SK-N-SH (cell line): ENCODE measurements around the gene NPEPL1. TPM values are rescaled to one million over a fixed set of nuclear protein-coding genes. Genes with fewer than 3 reads are reported as not detected.
A peak's percentile ranks its signal among the peaks of the same experiment; 100 is the strongest.

Experiments
- CTCF ChIA-PET: fragments of 300-600, 350-600 bp; formaldehyde crosslinking; extraction: SDS; loops from one replicate; lab custom pipeline; 2021; lab: Yijun Ruan, JAX
- POLR2A ChIA-PET: fragments of 350-600 bp; sonication (Branson Sonifier 250); formaldehyde crosslinking; extraction: SDS; loops from one replicate; lab custom pipeline; 2020; ENCODE audit warnings: antibody characterized with exemption, inconsistent platforms; lab: Yijun Ruan, JAX
- DNase-seq: peaks from one replicate; pipeline ENCODE4 v3.0.0; 2012
- H2AFZ ChIP-seq: fragments of 200-600 bp; sonication (generic); 2 replicates; pipeline ENCODE4 v1.8.1; 2016; ENCODE audit warnings: antibody characterized with exemption, mild to moderate bottlenecking, low read depth
- H3F3A ChIP-seq: fragments of 200-600 bp; sonication (generic); replicated peaks from 2 replicates; pipeline ENCODE3; 2016; ENCODE audit warnings: antibody characterized with exemption, mild to moderate bottlenecking; ENCODE audit not compliant: insufficient read depth
- H3K27ac ChIP-seq, 2 experiments: fragments of 200-500 bp in 1 of 2; fragments of 200-600 bp in 1 of 2; sonication (Bioruptor generic) in 1 of 2; sonication (generic), shearing (Covaris generic) in 1 of 2; 2 replicates each; pipeline versions ENCODE4 v1.5.1 to v1.6.1; 2014 to 2016; ENCODE audit warnings: low read depth in 2 of 2, inconsistent platforms in 1 of 2, low read length in 1 of 2, mild to moderate bottlenecking in 1 of 2, mixed read lengths in 1 of 2
- H3K27me3 ChIP-seq: fragments of 200-600 bp; sonication (generic), shearing (Covaris generic); 2 replicates; pipeline ENCODE4 v1.6.1; 2016; ENCODE audit warnings: mixed run types; ENCODE audit not compliant: insufficient read depth
- H3K36me3 ChIP-seq, 2 experiments: fragments of 200-500 bp in 1 of 2; fragments of 200-600 bp in 1 of 2; sonication (Bioruptor generic) in 1 of 2; sonication (generic) in 1 of 2; replicated peaks in 1 of 2; 2 replicates each; pipeline versions ENCODE3 to v1.5.1; 2014 to 2016; ENCODE audit warnings: low read length in 1 of 2, mild to moderate bottlenecking in 1 of 2; ENCODE audit not compliant: insufficient read depth in 2 of 2, control insufficient read depth in 1 of 2
- H3K4me1 ChIP-seq, 2 experiments: fragments of 200-500 bp in 1 of 2; fragments of 200-600 bp in 1 of 2; sonication (Bioruptor generic) in 1 of 2; sonication (generic), shearing (Covaris generic) in 1 of 2; 2 replicates each; pipeline versions ENCODE4 v1.5.1 to v1.6.1; 2014 to 2016; ENCODE audit warnings: low read depth in 1 of 2, low read length in 1 of 2, mixed run types in 1 of 2; ENCODE audit not compliant: insufficient read depth in 2 of 2, control insufficient read depth in 1 of 2
- H3K4me2 ChIP-seq: fragments of 200-600 bp; sonication (generic), shearing (Covaris generic); 2 replicates; pipeline ENCODE4 v1.6.1; 2017; ENCODE audit warnings: mixed run types
- H3K4me3 ChIP-seq, 2 experiments: fragments of 200-500 bp in 1 of 2; fragments of 200-600 bp in 1 of 2; sonication (Bioruptor generic) in 1 of 2; sonication (generic), shearing (Covaris generic) in 1 of 2; 2 replicates each; pipeline versions ENCODE4 v1.5.1 to v1.8.1; 2014 to 2016; ENCODE audit warnings: low read depth in 2 of 2, inconsistent platforms in 1 of 2, low read length in 1 of 2, mild to moderate bottlenecking in 1 of 2, mixed read lengths in 1 of 2, moderate library complexity in 1 of 2
- H3K79me2 ChIP-seq: fragments of 200-600 bp; sonication (generic); 2 replicates; pipeline ENCODE4 v1.8.1; 2017; ENCODE audit warnings: mild to moderate bottlenecking; ENCODE audit not compliant: insufficient read depth
- H3K9ac ChIP-seq: fragments of 200-600 bp; sonication (generic); 2 replicates; pipeline ENCODE4 v1.6.1; 2017; ENCODE audit warnings: mixed run types
- H3K9me2 ChIP-seq: fragments of 200-600 bp; sonication (generic); 2 replicates; pipeline ENCODE4 v1.6.1; 2017; ENCODE audit warnings: mixed run types
- H3K9me3 ChIP-seq: fragments of 200-600 bp; sonication (generic); 2 replicates; pipeline ENCODE4 v1.6.1; 2017; ENCODE audit warnings: mixed run types, mild to moderate bottlenecking, moderate library complexity
- H4K20me1 ChIP-seq: fragments of 200-600 bp; sonication (generic); 2 replicates; pipeline ENCODE4 v1.6.1; 2017; ENCODE audit warnings: mild to moderate bottlenecking, mixed run types; ENCODE audit not compliant: insufficient read depth
- CHD2 ChIP-seq: fragments of 150-350 bp; IDR thresholded peaks from 2 replicates; pipeline ENCODE4 v1.6.1; 2018; ENCODE audit warnings: low read length; ENCODE audit not compliant: partially characterized antibody
- ELF1 ChIP-seq: IDR thresholded peaks from 2 replicates; pipeline ENCODE4 v1.4.0; 2012
- EZH2phosphoT487 ChIP-seq: fragments of 200-600 bp; sonication (generic); IDR thresholded peaks from 2 replicates; pipeline ENCODE4 v1.6.1; 2017; ENCODE audit warnings: low read depth, mixed run types, mild to moderate bottlenecking, antibody characterized with exemption, moderate library complexity, borderline replicate concordance
- FOSL2 ChIP-seq: IDR thresholded peaks from 2 replicates; pipeline ENCODE4 v1.4.0; 2012; ENCODE audit warnings: low read depth, mild to moderate bottlenecking, moderate library complexity, borderline replicate concordance
- GABPA ChIP-seq: IDR thresholded peaks from 2 replicates; pipeline ENCODE4 v1.4.0; 2012; ENCODE audit warnings: low read depth, mild to moderate bottlenecking
- IRF3 ChIP-seq: fragments of 150-350 bp; IDR thresholded peaks from 2 replicates; pipeline ENCODE4 v1.6.1; 2016; ENCODE audit warnings: mild to moderate bottlenecking, low read depth, low read length
- JUND ChIP-seq: IDR thresholded peaks from 2 replicates; pipeline ENCODE4 v1.4.0; 2012
- MAX ChIP-seq: IDR thresholded peaks from 2 replicates; pipeline ENCODE4 v1.4.0; 2012; ENCODE audit warnings: low read depth
- NRF1 ChIP-seq: IDR thresholded peaks from 2 replicates; pipeline ENCODE4 v1.6.1; 2012; ENCODE audit warnings: low read depth, mild to moderate bottlenecking, low read length
- PBX3 ChIP-seq: IDR thresholded peaks from 2 replicates; pipeline ENCODE4; 2012
- POLR2AphosphoS5 ChIP-seq: IDR thresholded peaks from 2 replicates; pipeline ENCODE4 v1.6.1; 2012; ENCODE audit warnings: low read depth, low read length
- RAD21 ChIP-seq: IDR thresholded peaks from 2 replicates; pipeline ENCODE4 v1.6.1; 2012; ENCODE audit warnings: mild to moderate bottlenecking, low read length
- SMC3 ChIP-seq: IDR thresholded peaks from 2 replicates; pipeline ENCODE4 v1.6.1; 2012; ENCODE audit warnings: low read depth, low read length, improper control_type of control experiment
- TCF12 ChIP-seq: IDR thresholded peaks from 2 replicates; pipeline ENCODE4 v1.4.0; 2012
- TEAD4 ChIP-seq: IDR thresholded peaks from 2 replicates; pipeline ENCODE4 v1.4.0; 2012; ENCODE audit warnings: mild to moderate bottlenecking, borderline replicate concordance; ENCODE audit not compliant: insufficient read depth
- USF1 ChIP-seq: IDR thresholded peaks from 2 replicates; pipeline ENCODE4 v1.4.0; 2012; ENCODE audit warnings: low read depth, borderline replicate concordance
- WGBS: methylation state at CpG from one replicate; pipeline ENCODE4 v1.1.6; 2017; ENCODE audit warnings: low lambda C conversion rate; 5-methylcytosine and 5-hydroxymethylcytosine counted together
- polyA plus RNA-seq, 3 experiments: library from polyadenylated mRNA; depleted of rRNA; stranded (reverse); fragments of >200 nt; gene quantifications; 2 replicates each; pipeline ENCODE4 v1.2.3, GENCODE V29; 2012

NPEPL1 gene
- polyA plus RNA-seq, 1 of the 3 experiments (the other 2 are of a cell fraction): 2.8 TPM

- no peak; the same call in 1 of the 2 replicates for TF ChIP-seq PBX3
- TF ChIP-seq FOSL2: no peak
- peak; percentile 54; the same call in 1 of the 2 replicates for TF ChIP-seq GABPA
- no peak for TF ChIP-seq TCF12
- TF ChIP-seq EZH2phosphoT487: no peak
- no peak for TF ChIP-seq TEAD4
- no peak for TF ChIP-seq RAD21
- no peak for TF ChIP-seq JUND
- no peak for TF ChIP-seq SMC3
- no peak for TF ChIP-seq IRF3
These were observed 40.5 kb upstream of the NPEPL1 start (continued) for GRCh38 chr20:58651946-58652605.

- Histone ChIP-seq H3K4me1 (peaks cover 5 to 26% of the 10 kb centered on the region in 2 experiments; a peak in 3 of 4 replicates), H3K27me3 (no peaks in the 10 kb centered on the region), H3K9ac (peak overlapping the region; percentile 86), H3K9me2 (no peaks in the 10 kb centered on the region), H3K4me2 (peak overlapping the region; percentile 93), H3K4me3 (peak overlapping the region; percentile 98 to 99), H4K20me1 (no peaks in the 10 kb centered on the region), H3K27ac (peak overlapping the region; percentile 68 to 93), H3K36me3 (peaks cover 0 to 16% of the 10 kb centered on the region in 2 experiments), H3F3A (peaks cover 24% of the 10 kb centered on the region), H2AFZ (peak overlapping the region; percentile 14; the same call in 1 of the 2 replicates), H3K9me3 (no peaks in the 10 kb centered on the region), H3K79me2 (peaks cover 67% of the 10 kb centered on the region)
- no peak for DNase-seq
- WGBS: 6% methylated on average over 12 of the region's 12 CpGs
- POLR2A ChIA-PET: interaction anchor here (1.2 kb wide), 1 partner anchor 14 kb away, joined by 4 read pairs; no protein-coding TSS in a partner anchor
- CTCF ChIA-PET: interaction anchor here (1.9 to 8.5 kb wide), 5 partner anchors 186 to 420 kb away, joined by 7 to 87 read pairs (median 20); partner anchors contain the start of gene GNAS
- TF ChIP-seq USF1: no peak
- TF ChIP-seq NRF1: no peak
- no peak for TF ChIP-seq MAX
- TF ChIP-seq GABPA: no peak
- TF ChIP-seq CHD2: peak; percentile 2
- no peak for TF ChIP-seq POLR2AphosphoS5
- TF ChIP-seq ELF1: no peak
- no peak for TF ChIP-seq SMC3
These were observed 39.9 kb upstream of the NPEPL1 start for GRCh38 chr20:58652606-58653294.
